GM06990 (cell line): ENCODE results near the gene TRA2A.
A peak's percentile ranks its signal among the peaks of the same experiment; 100 is the strongest.

ENCODE experiments used
- DNase-seq: peaks from one replicate; pipeline ENCODE4 v3.0.0-alpha.2; 2011; ENCODE audit not compliant: insufficient read length; ENCODE audit errors: extremely low read depth
- H3K27me3 ChIP-seq: replicated peaks from 2 replicates; pipeline ENCODE4 v1.6.0; 2011; ENCODE audit warnings: low read length; ENCODE audit not compliant: control insufficient read depth, insufficient read depth
- H3K36me3 ChIP-seq: 2 replicates; pipeline ENCODE4 v1.5.1; 2011; ENCODE audit warnings: low read length; ENCODE audit not compliant: control insufficient read depth, insufficient read depth
- H3K4me3 ChIP-seq: replicated peaks from 2 replicates; pipeline ENCODE4 v1.5.1; 2011; ENCODE audit warnings: low read depth, mild to moderate bottlenecking, control low read depth, low read length
- TF ChIP-seq, protein P1 (sequence below): IDR thresholded peaks from 2 replicates; pipeline ENCODE4 v1.5.1; 2011; ENCODE audit warnings: low read length, control low read depth, mild to moderate bottlenecking, inconsistent platforms; ENCODE audit not compliant: insufficient read depth, poor library complexity, severe bottlenecking

The TRA2A gene

GRCh38 chr7:23467806-23468525 lies 63.8 kb downstream of the TRA2A start:
- Histone ChIP-seq H3K27me3 (no peaks in the 10 kb centered on the region), H3K36me3 (peaks cover 3% of the 10 kb centered on the region; the same call in 1 of the 2 replicates), H3K4me3 (peak overlapping the region; percentile 90)
- TF ChIP-seq, protein P1, sequence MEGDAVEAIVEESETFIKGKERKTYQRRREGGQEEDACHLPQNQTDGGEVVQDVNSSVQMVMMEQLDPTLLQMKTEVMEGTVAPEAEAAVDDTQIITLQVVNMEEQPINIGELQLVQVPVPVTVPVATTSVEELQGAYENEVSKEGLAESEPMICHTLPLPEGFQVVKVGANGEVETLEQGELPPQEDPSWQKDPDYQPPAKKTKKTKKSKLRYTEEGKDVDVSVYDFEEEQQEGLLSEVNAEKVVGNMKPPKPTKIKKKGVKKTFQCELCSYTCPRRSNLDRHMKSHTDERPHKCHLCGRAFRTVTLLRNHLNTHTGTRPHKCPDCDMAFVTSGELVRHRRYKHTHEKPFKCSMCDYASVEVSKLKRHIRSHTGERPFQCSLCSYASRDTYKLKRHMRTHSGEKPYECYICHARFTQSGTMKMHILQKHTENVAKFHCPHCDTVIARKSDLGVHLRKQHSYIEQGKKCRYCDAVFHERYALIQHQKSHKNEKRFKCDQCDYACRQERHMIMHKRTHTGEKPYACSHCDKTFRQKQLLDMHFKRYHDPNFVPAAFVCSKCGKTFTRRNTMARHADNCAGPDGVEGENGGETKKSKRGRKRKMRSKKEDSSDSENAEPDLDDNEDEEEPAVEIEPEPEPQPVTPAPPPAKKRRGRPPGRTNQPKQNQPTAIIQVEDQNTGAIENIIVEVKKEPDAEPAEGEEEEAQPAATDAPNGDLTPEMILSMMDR: no peak
- peak; percentile 64 for DNase-seq

- Histone ChIP-seq H3K4me3 (peak overlapping the region; percentile 90), H3K27me3 (no peaks in the 10 kb centered on the region), H3K36me3 (peaks cover 3% of the 10 kb centered on the region; the same call in 1 of the 2 replicates)
- TF ChIP-seq, protein P1: no peak
- peak; percentile 19 for DNase-seq
Measured at GRCh38 chr7:23467291-23467805, 64.4 kb downstream of the TRA2A start.

- no peak overlapping the region for H3K4me3 ChIP-seq
- H3K36me3 ChIP-seq: peaks cover 3% of the 10 kb centered on the region
- TF ChIP-seq, protein P1: peak; percentile 22
- H3K27me3 ChIP-seq: no peaks in the 10 kb centered on the region
- no peak for DNase-seq
Measured at GRCh38 chr7:23462846-23463245, 68.9 kb downstream of the TRA2A start.

DNA sequence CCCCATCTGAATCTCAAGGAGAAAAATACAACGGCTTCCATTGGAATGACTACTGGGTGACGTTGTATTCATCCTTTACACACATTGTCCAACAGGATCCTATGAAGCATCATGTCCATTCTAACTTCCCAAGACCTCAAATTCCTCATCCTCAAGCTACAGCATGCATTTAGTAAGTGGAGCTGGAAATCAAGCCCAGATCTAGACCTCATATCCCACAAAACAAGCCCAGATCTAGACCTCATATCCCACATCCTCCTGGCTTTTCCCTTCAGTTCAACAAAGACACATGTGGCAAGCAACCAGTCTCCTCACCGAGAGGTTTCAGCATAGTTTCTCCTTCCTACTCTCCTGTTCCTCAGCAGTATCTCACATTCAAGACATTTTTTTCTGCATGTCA lies 73.7 kb downstream of the TRA2A start:
- Histone ChIP-seq H3K4me3 (no peak overlapping the region), H3K36me3 (no peaks in the 10 kb centered on the region; the same call in 1 of the 2 replicates), H3K27me3 (no peaks in the 10 kb centered on the region)
- DNase-seq: no peak
- TF ChIP-seq, protein P1: no peak

GRCh38 chr7:23456093-23456492 lies 75.7 kb downstream of the TRA2A start:
- TF ChIP-seq, protein P1: no peak
- no peak overlapping the region for H3K4me3 ChIP-seq
- H3K27me3 ChIP-seq: no peaks in the 10 kb centered on the region
- no peaks in the 10 kb centered on the region; the same call in 1 of the 2 replicates for H3K36me3 ChIP-seq
- no peak for DNase-seq
